NCI-H2081 (cell line): ENCODE measurements around the gene BABAM2.

Experiments used
- DNase-seq, 2 experiments: peaks; one replicate each; lab custom pipeline; 2025; lab: John Stamatoyannopoulos, UW

Gene BABAM2

DNA sequence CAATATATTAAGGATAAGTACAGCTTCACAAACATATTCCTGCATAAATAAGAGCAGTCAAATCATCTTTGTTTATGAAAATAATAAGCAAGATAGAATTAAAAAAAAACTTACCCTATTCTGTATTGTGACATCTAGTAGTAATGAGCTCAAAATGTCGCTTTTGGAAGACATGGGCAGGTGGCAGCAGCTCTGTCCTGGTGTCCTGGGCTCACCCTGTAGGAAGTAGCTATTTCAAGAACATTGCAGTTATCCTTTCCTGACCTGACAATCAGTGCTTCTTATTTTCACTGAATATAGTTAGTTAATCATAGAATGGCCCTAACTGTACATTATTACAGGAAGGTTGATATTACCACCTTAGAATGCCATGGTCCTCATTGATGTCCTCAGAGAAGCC is 229.1 kb downstream of the BABAM2 start:
- DNase-seq: no peak

DNA sequence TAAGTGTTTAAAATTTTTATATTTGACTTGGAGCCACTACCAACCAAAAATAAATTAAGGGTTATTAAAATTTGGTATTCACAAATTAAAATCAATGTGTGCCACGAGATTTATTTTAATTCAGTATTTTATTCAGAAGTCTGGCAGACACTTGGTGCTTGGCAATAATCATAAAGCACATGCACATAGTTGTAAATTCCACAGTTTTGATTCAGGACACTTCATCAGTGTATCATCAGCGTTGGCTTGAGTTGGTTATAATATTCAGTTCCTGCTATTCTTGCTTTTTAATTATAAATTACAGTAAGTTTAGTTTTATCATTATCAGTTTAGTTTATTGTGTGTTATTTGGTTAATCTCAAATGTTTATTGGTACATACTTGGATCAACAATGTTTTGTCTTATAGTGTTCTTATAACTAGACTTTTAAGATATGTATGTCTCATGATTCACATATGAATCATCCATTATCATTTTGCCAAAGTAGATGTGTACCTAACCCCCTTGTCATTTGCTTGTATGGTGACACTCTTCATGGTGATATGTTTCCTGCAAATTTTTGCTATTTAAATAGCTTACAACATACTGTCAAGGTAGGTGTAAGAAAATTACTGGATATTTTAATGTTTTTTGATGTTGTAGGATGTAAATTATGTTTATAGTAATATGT is 237.9 kb downstream of the BABAM2 start:
- no peak for DNase-seq

DNA sequence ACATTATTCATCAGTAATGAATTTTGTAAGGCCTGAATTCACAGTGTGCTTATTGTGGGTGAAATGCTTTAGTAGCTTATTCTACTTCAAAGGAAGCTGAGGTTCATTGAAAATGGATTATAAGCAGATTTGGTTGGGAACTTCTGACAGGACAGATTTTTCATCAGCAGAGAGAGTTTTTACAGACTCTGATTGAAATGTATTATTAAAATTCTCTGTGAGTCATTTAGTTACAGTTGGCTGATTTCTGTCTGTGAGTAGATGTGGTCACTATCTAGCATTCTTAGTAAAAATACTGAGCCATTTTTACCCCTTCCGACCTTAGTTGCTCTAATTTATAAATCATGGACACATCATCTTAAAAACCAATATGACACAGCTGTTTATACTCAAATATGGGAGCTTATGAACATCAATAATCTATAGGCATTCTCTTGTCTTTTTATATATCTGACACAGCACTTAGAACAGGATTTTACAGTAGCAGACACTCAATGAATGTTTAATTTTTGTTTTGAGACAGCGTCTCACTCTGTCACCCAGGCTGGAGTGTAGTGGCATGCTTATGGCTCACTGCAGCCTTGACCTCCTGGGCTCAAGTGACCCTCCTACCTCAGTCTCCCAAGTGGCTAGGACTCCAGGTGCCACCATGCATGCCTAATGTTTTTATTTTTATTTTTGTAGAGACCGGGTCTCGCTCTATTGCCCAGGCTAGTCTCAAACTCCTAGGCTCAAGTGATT is 239.6 kb downstream of the BABAM2 start:
- DNase-seq: no peak

DNA sequence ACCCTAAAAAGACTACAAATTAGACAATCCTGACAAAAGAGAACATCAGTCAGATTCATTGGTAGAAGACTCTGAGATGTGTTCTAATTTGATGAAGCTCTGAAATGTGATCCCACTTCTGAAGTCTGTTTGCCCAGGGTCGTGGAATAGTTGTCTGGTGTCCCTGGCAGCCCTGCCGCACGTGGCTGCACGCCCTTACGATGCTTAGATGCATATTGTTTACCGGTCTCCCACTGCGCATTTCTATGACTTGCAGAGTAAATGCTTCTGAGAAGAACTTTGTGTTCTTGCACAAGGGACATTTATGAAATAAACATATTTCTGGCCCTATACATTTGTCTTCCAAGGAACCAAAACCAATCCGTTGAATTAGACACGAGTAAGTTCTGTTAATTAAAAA is 243.2 kb downstream of the BABAM2 start:
- DNase-seq: no peak

DNA sequence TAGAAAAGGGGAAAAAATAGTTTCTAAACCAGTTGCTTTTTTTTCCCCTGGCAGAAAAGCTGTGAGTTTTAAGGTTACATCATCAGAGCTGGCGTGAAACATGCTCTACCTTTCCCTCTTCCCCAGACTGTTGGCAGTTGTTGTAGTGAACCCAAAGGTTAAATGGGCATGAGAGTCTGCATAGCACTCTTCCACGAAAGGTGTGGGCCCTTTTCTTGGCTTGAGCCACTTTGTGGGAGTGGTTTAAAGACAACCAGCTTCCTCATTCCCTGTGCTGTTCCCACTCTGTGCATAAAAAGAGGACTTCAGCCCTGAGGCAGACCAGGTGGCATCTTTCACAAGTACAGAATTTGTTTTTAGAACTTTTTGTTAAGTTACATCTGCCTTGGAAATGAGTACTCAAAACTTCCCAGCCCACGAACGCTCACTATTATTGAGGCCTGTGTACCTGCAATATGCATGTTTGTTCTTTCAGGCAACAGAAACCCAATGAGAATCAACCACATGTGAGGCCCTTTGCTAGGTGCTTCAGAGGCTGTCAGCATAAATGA is 243.8 kb downstream of the BABAM2 start:
- no peak for DNase-seq

DNA sequence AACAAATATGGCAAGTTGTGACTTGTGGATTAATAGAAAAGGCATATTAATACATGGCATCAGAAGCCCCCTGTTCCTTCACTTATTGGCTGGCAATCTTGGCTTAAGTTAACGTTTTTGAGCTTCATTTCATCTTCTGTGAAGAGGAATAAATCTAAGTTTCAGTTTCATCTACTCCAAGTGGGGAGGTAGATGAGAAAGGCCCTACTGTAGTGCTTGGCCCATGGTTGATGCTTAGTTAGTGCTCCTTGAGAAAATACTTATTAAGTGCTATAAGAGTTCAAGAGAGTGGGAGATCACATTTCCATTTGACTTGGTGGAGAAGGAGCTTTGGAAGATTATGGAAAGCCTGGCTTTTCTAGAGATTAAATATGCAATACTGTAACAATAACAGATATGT is 244.3 kb downstream of the BABAM2 start:
- no peak for DNase-seq

DNA sequence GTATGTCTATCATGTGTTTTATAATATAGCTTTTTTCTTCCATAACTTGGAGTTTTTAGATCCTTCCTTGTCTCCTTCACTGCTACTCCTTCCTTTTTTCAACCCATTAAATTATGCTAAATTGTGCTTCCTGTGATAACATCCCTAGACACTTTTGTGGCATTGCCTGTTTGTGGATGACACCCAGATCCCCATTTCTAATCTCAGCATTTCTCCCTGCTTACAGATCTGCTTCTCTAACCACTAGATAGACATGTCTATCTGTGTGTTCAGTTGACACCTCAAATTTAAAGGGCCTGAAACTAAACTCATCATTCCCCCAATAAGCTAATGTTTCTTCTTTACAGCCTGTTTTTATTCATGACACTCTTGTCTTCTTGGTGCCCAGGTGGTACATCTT is 244.8 kb downstream of the BABAM2 start:
- DNase-seq: no peak

DNA sequence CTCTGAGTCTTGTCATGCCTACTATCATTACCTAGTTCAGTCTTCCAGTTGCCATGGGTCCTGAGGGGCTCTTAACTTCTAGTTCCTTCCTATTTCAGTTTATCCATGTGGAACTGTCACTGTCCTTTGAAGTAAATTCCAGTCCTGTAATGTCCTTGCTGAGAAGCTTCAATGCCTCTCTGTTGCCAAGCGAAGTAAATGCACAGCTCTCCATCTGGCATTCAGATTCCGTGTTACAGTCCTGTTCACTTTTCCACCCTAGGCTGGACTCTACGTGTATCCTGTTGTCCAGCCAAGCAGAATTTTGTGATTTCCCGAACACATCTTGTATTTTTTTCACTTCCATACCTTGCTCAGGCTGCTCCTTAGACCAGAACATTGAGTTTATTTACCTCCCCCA is 245.3 kb downstream of the BABAM2 start:
- DNase-seq: no peak

DNA sequence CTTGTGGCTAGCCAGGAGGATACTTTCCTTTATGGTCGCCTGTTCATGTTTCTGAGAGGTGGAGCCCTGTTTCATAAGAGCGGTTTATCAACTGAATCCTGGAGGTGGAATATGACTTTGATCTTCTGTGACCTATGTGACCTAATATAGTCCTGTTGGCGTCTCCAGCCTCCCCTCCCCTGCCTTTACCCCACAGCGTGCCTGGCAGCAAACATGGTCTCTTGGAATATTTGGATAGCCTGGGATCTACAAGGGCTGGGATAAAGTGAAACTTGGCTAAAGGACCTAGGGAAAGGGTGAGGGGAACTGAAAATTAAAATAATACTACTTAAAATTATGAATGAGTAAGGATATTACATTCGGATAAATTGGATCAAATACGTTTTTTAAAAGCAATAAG is 246.0 kb downstream of the BABAM2 start:
- no peak for DNase-seq

DNA sequence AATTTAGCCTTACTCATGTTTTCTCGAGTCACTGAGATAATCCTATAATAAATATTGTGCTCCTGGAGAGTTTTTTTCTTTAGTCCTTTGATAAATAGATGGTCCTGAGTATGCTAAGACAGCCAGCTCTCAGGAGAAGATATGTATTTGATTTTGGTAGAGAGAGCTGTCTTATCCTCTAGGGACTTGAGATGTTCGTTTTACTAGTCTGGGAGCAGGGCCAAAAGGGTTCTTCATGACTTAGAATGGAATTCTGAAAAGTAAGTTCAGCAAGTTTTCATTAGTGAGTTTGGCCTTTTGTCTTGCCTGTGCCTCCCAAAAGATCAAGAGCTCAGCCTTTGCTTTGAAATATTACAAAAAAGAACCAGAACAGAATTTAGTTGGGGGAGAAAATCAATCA is 246.7 kb downstream of the BABAM2 start:
- no peak for DNase-seq

DNA sequence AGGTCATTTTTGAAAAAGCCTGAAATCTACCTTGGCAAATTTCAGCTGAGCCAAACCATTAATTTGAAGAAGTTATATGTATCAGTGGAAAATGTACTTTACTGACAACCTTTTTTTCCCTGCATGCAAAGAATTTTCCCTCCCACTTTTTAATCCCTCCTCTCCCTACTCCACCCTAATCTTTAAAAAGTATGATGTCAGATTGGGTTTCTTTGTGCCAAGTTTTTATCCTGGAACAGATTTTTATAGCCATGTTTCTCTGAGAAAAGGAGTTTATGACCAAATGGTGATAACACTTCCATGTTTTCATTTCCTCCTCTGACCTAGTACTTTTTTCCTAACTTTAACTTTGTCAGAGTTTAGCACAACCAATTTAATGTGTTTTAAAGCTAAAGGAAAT is 251.9 kb downstream of the BABAM2 start:
- no peak for DNase-seq

DNA sequence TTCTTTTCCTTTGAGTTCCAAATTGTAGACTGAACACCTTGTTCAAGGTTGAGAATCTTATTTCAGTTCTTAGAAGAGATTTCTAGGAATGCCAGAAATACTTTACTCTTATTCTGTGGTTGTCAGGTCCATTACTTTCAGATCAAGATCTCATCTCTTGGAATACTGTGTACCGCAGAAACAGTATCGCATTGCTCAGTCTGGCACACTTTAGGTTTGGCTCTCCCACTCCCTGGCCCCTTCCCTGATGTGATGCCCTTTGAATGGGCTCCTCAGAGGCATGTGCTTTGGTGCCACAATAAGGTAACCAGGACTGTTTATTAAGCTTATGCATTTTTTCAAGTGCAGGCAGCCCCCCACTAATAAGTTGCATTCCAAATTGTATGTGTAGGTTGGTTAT is 257.5 kb downstream of the BABAM2 start:
- DNase-seq: no peak

DNA sequence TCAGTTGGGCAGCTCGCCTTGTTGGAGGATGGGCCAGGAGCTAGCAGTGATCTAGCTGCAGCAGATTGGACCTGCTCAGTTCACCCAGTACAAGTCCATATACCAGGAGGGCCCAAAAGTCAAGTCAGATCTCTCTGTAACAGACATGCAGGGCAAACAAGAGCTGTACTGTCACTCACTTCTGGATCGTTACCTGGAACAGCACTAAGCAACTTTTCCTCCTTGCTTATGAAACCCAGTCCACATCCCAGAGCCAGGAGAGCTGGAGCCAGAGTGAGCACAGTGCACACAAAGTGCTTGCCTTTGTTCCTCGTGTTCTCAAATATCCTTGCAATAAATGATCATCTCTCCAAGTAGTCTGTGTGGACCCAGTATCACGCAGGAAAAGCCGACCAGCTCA is 258.0 kb downstream of the BABAM2 start:
- no peak for DNase-seq

DNA sequence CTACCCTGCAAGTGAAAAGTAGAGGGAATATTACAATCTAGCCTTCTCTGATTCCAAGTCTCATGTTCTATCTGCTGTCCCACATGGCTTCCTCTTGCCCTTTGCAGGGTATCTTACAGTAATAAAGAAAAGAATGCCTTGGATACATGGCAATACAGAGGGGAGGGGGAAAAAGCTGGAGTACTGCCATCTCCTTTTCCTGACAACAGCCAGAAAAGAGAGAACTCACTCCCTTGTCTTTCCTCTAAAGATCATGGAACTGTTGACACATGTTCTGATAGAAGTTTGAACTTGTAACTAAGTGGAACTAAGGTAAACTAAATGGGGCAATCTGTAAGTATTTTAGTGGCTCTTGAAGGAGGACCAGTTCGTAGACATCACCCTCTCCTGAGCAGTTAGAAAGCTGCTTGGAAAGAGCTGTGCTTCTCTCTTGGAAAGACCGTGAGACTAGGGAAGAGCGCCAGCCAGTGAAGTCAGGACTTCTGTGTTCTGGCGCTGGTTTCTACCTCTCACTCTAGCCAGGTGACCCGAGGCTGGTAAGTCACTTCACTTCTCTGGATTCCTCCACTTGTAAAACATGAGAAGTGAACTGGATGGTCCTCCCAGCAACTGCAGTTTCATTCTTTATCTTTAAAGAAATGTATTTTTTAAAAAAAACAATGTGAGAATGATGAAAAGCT is 259.8 kb downstream of the BABAM2 start:
- DNase-seq: no peak

DNA sequence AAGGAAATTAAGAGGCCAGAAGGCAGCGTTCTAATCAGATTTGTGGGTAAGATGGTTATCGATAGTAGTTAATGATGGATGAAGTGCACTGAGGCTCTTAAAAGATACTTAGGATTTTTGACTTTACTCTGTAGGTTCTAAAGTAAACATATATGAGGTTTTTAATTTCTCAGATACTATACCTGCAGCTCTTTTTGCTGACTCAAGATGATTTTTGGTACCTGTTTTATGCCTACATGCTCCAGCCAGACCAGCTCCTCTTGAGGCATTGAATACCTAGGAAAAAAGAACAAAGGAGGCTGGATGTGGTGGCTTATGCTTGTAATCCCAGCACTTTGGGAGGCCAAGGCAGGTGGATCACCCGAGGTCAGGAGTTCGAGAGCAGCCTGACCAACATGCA is 260.5 kb downstream of the BABAM2 start:
- no peak for DNase-seq

DNA sequence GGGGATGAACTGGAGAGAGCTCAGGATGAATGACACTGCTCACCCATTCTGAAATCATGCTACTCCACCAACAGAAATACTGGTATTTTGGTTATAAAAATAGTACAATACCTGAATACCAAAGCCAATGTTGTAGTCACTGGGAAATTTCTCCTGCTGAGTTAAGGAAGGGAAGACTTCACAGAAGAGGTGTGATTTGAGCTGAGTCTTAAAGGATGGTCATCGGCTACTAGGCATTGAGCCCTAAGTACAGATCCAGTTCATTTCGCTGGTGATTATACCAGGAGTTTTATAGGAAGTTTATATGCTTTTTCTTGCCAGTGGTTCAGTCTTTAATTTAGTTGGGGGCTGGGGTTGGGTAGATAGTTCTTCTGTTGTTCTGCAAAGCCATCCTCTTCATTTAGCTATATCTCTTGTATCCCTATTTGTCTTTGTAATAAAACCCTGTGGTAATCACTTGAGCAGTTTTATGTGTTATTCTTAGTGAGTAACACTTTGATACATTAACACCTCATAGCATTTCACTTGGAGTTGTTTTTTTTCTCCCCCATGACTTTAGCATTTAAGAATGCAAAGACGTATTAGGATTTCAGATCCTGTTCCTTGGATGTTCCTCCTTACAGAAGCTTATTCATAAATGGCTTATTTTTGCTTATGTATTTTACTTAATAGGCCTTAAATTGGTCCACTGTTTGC is 262.2 kb downstream of the BABAM2 start:
- DNase-seq: no peak

DNA sequence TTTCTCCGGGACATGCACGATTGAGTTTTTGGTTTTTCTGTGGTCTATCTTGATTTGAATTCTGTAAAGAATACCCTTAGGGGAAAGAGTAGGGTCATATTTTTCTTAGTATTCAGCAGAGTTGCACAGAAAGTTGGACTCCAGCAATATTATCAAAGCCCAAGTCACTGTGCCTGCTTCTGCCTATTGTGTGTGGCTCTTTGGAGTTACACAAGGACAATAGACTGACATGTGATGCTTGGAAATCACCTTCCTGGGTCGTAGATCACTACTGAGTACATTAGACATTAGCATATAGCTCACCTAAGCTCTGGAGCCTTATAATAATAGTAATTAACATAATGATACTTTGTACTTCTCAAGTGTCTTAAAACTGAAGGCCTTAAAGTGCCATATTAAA is 263.3 kb downstream of the BABAM2 start:
- peak in 1 of 2 experiments; percentile 26 for DNase-seq

DNA sequence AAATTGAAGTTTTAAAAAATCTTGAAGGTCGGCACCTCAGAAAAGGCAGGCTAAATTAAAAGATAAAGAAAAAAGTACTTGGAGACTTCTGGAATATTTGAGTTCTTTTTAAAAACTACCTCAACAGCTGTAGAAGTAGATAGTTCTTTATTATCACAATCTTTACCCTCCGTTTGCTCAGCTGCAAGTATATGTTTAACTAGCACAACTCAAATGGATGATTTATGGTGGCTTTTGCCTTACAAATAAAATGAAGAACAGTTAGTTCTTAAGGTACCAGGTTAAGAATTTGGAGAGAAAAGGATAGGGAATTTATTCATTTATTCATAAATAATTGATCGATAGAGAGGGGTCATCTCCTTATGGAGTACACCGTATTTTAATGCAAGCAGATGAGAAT is 264.6 kb downstream of the BABAM2 start:
- DNase-seq: peak in 1 of 2 experiments; percentile 15

DNA sequence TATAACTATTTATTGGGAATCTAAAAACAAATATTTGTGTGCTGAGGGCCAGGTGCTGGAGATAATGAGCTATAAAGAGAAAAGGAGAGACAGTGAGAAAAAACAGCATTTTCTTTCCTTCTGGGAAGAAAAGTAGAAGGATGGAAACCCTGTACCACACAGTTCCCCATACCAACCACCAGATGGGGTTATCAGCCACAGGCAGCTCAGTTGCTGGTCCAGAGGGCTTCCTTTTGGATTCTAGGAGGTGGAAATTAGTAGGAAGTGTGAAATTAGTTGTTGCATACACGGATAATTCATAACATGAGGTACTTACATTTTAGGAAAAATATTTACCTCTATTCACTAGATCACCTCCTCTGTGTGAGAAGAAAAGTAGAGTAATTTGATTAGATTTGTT is 265.1 kb downstream of the BABAM2 start:
- DNase-seq: peak in 1 of 2 experiments; percentile 20

DNA sequence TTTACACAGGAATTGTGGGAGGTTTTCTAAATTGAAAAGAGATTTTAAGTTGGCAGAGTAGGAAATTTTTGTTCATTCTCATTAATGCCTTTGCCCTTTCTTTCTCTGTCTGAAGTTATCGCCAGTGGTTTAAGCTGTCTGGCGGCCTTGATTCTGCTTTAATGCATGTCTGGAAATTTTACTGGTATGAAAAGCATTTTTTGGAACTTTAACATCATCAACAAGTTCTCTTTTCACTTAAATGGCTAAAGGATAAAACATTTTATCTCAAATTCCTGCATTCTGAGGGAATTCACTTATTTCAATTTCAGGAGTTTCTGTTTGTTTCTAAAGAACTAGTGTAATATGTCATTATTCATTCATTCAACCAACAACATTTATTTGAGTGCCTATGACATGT is 268.3 kb downstream of the BABAM2 start:
- no peak for DNase-seq

DNA sequence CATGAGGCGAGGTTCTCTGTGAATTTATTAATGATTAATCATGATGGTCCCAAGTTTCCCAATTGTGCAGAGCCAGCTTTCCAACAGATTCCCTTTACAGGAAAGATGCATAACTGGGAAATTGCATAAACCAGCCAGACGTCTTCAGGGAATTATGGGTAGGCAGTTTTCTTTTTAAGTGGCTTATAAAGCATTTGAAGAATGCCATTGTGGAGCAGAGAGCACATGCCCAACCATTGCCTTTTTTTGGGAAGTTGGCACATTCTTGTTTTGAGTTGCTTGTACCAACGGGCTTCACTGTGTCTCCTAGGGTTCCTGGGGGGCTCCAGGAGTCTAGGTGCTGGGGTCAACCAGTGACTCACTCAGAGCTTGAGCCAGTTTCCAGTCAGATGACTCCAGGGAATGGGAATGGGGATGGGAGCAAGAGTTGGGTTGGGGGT is 270.5 kb downstream of the BABAM2 start:
- no peak for DNase-seq

DNA sequence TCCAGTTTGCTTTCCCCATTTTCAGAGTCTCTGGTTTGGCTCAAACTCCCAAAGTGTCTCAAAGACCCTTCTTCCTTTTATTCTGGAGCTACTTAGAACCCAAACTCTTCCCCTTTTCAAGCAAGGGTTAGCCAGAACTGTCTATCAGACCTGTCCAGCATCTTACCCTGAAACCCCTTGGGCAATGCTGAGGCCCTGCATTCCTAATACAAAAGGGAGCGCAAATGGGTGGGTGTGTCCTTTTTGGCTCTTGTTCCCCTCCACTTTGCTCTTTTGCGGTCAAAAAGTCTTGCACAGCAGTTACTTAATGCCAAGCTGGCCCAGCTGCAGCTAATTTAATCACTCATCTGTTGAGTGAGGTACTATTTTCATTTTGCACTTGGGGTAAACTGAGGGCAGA is 270.9 kb downstream of the BABAM2 start:
- no peak for DNase-seq
